Activated T-helper 17 cell treated with anti-CD3 and anti-CD28 coated beads, Interleukin-2, amount 50 U/mL, for 72 hours (primary cell): Measurements from ENCODE around the gene TMEM106C. TPM values are rescaled to one million over a fixed set of nuclear protein-coding genes. Genes with fewer than 3 reads are reported as not detected.
A peak's percentile ranks its signal among the peaks of the same experiment; 100 is the strongest.

Experiments used
- ATAC-seq: fragments of 150-1000 bp; cut with Tn5 transposase; replicated peaks from 2 replicates; pipeline ENCODE4 v1.10.0; 2021; ENCODE audit warnings: mild to moderate bottlenecking, moderate library complexity
- H3K27ac Mint-ChIP-seq: one replicate; pipeline ENCODE4 v1.8.0; 2022; ENCODE audit warnings: mixed read lengths
- H3K27me3 Mint-ChIP-seq: one replicate; pipeline ENCODE4 v1.8.0; 2022; ENCODE audit warnings: mixed read lengths
- H3K36me3 Mint-ChIP-seq: one replicate; pipeline ENCODE4 v1.8.0; 2022; ENCODE audit warnings: low read depth, mild to moderate bottlenecking, mixed read lengths
- H3K4me1 Mint-ChIP-seq: one replicate; pipeline ENCODE4 v1.8.0; 2022; ENCODE audit warnings: mixed read lengths
- H3K4me3 Mint-ChIP-seq: one replicate; pipeline ENCODE4 v1.8.0; 2022; ENCODE audit warnings: mild to moderate bottlenecking, mixed read lengths
- H3K9me3 Mint-ChIP-seq: one replicate; pipeline ENCODE4 v1.8.0; 2022; ENCODE audit warnings: mixed read lengths
- total RNA-seq, 2 donors: library from RNA; stranded (reverse); gene quantifications; one replicate each; pipeline ENCODE4 v1.2.3, GENCODE V29; 2022

The TMEM106C gene
- total RNA-seq, 2 donors from 2014 or later: 184 to 207 TPM

DNA sequence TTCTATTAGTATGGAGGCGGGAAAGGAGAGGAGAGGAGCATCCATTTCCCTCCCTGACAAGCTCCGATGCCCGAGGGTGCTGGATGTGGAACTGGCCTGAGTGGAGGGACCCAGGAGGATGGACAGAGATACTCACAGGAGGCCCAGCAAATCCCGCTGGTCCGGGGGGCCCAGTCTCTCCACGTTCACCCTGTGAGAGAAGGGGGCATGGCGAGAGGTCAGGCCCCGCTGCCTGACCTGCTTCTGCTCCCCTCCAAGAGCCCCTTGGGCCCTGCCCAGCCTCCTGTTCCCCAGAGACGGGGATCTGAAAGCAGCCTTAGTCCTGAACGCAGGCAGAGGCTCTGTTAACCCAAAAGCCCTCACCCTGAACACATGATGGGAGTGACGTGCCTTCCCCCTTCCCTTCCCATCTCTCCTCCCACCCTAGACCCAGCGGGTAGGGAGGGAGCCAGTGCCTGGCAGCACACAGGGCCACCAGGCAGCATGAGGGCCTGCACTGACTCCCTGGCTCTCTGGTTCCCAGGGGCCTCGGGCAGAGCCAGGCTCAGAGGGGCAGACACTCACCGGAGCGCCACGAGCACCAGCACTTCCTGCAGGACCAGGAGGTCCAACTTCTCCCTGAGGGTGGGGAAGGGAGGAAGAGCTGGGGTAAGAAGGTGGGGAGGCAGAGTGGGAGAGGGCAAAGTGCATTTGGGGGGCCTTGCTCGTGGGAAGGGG lies 17.5 kb downstream of the TMEM106C start:
- peaks cover 5% of the 10 kb centered on the region for H3K4me1 Mint-ChIP-seq
- no peaks in the 10 kb centered on the region for H3K36me3 Mint-ChIP-seq
- H3K27ac Mint-ChIP-seq: no peak overlapping the region
- peaks cover 3% of the 10 kb centered on the region for H3K27me3 Mint-ChIP-seq
- no peaks in the 10 kb centered on the region for H3K9me3 Mint-ChIP-seq
- no peak for ATAC-seq
- H3K4me3 Mint-ChIP-seq: no peak overlapping the region

DNA sequence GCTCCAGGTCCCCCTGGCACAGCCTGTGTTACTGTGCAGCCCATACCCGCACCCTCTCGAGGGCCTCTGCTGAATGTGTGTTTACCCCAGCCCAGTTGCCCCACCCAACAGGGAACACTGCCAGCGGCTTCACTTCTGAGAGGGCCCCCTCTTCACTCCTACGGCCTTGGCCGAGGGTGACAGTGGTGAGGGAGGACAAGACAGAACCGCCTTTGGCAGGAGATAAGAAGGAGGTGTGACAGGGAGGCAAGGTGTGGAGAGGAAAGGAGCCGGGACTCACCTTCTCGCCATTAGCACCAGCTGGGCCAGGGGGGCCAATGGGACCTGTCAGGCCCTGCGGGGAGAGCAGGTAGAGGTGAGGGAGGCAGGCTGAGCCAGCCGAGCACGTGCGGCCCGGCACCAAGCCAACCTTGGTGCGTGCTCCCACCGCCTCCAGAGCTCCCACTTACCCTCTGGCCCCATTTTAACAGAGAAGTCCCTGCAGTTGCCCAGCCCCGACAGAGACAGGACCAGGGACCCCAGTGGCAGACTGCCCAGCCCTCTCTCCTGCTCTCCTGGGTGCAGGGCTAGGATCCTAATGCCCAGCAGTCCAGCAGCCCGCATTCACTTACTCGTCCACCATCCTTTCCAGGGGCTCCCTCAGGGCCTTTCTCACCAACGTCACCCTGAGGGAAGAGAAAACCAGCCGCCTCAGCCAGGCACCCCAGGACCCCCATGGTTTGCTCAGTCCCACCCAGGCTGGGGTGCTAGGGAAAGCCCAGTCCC lies 18.3 kb downstream of the TMEM106C start:
- ATAC-seq: no peak
- H3K27me3 Mint-ChIP-seq: peaks cover 3% of the 10 kb centered on the region
- no peaks in the 10 kb centered on the region for H3K36me3 Mint-ChIP-seq
- H3K4me1 Mint-ChIP-seq: peaks cover 5% of the 10 kb centered on the region
- no peak overlapping the region for H3K4me3 Mint-ChIP-seq
- H3K27ac Mint-ChIP-seq: no peak overlapping the region
- H3K9me3 Mint-ChIP-seq: no peaks in the 10 kb centered on the region

DNA sequence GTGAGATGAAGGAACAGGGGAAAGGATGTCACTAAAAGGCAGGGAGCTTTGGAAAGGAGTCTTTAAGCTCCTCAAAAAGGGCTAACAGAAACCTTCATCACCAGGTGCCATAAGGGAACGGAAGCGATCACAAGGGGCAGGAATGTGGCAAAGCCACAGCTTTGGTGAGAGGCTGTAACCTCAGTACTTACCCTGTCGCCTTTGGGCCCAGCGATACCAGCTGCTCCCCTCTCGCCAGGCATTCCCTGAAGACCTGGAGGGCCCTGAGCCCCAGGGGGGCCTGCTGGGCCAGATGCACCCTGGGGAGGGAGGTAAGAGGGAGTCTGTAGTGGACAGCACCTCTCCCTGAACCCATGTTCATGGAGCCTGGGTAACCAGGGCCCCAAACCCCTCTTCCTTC lies 18.9 kb downstream of the TMEM106C start:
- no peak overlapping the region for H3K27ac Mint-ChIP-seq
- peaks cover 5% of the 10 kb centered on the region for H3K4me1 Mint-ChIP-seq
- H3K27me3 Mint-ChIP-seq: peaks cover 3% of the 10 kb centered on the region
- no peak for ATAC-seq
- no peaks in the 10 kb centered on the region for H3K9me3 Mint-ChIP-seq
- no peaks in the 10 kb centered on the region for H3K36me3 Mint-ChIP-seq
- no peak overlapping the region for H3K4me3 Mint-ChIP-seq

DNA sequence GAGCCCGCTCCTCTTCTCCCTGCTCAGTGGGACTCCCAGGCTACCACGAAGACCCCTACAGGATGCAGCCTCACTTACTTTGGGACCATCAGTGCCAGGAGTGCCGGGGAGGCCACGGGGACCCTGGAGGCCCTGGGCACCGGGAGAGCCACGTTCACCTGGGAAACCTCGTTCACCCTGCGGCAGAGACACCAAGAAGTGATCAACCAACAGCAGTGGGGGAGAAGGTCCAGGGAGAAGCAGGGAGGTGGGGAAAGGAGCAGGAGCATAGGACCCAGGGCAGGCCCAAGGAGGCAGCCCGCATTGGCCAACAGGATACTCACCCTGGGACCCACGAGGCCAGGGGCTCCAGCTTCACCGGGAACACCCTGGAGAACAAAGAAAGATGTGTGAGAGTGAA lies 19.4 kb downstream of the TMEM106C start:
- H3K9me3 Mint-ChIP-seq: no peaks in the 10 kb centered on the region
- H3K4me3 Mint-ChIP-seq: no peak overlapping the region
- no peak for ATAC-seq
- peaks cover 3% of the 10 kb centered on the region for H3K27me3 Mint-ChIP-seq
- H3K27ac Mint-ChIP-seq: no peak overlapping the region
- no peaks in the 10 kb centered on the region for H3K36me3 Mint-ChIP-seq
- peaks cover 5% of the 10 kb centered on the region for H3K4me1 Mint-ChIP-seq

DNA sequence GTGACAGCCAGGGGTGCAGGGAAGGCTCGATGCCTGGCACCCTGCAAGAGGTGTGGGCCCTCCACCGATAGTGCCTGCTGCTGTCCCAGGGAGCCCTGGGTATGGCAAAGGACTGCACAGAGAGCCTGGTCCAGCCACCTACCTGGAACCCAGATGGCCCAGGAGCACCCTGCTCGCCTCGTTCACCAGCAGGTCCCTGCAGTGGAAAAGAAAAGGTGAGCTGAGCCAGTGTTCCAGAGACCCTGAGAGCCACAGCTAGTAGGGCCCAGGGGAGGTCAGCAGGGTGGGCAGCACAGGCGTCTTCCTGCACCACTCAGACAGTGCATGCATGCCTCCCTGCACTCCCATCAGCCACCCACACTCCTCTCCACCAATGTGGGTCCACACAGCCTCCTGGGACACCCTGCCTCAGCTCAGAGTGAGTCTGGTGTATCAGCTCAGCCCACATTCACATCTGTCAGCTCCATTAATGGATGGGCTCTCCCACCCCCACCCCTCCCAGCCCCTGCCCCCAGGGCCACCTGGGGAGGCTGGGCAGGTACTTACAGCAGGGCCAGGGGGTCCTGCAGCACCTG lies 20.2 kb downstream of the TMEM106C start:
- H3K4me1 Mint-ChIP-seq: peaks cover 5% of the 10 kb centered on the region
- peaks cover 3% of the 10 kb centered on the region for H3K27me3 Mint-ChIP-seq
- ATAC-seq: no peak
- no peak overlapping the region for H3K4me3 Mint-ChIP-seq
- no peak overlapping the region for H3K27ac Mint-ChIP-seq
- no peaks in the 10 kb centered on the region for H3K9me3 Mint-ChIP-seq
- H3K36me3 Mint-ChIP-seq: no peaks in the 10 kb centered on the region

DNA sequence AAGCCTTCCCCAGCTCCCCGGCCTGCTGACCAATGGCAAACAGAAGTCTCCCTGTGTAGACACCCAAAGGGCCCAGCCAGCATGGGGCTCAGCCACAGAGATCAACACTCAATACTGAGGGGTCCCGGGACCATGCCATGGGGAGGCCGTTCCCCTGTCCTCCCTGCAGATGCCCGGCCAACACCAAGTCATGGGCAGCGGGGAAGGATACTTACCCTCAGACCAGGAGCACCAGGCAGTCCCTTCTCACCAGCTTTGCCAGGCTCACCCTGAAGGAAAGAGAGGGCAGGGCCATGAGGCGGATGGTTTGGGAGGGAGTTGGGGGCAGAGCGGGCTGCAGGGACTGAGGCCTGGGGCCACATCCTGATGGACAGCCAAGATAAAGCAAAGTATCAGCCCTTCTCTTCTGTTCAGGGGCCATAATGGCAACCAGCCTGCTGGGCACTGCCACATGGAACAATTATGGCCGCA lies 21.0 kb downstream of the TMEM106C start:
- H3K27ac Mint-ChIP-seq: no peak overlapping the region
- H3K9me3 Mint-ChIP-seq: no peaks in the 10 kb centered on the region
- no peaks in the 10 kb centered on the region for H3K4me1 Mint-ChIP-seq
- peaks cover 3% of the 10 kb centered on the region for H3K27me3 Mint-ChIP-seq
- H3K36me3 Mint-ChIP-seq: no peaks in the 10 kb centered on the region
- no peak for ATAC-seq
- H3K4me3 Mint-ChIP-seq: no peak overlapping the region

DNA sequence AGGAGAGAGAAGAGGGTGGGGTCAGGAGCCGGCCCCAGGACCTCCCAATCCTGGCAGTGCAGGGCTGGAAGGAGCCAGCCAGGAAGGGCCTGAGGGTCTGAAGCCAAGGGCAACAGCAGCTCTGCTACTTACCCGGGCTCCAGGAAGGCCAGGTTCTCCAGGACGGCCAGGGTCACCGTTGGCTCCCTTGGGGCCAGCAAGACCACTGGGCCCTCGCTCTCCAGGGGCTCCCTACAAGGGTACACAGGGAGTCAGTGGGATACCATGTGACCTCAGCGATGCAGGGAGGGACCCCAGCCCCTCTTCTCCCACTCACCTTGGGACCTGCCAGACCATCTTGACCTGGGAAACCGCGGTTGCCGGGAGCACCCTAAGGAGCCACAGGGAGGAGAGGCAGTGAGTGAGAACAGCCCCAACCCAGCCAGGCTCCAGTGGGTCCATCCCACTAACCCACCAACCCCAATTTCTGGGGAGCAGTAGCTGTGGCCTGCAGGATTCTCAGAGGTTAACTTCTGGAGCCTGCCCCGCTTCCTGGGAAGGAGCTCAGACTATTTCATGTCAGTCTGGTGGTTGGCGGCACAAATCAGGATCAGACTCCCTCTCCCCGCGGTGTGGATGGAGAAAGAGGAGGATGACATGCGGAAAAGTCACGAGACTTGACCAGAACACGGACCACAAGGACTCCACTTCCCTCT lies 22.3 kb downstream of the TMEM106C start:
- peaks cover 9% of the 10 kb centered on the region for H3K4me1 Mint-ChIP-seq
- no peaks in the 10 kb centered on the region for H3K36me3 Mint-ChIP-seq
- H3K9me3 Mint-ChIP-seq: no peaks in the 10 kb centered on the region
- no peak overlapping the region for H3K4me3 Mint-ChIP-seq
- no peak for ATAC-seq
- H3K27ac Mint-ChIP-seq: no peak overlapping the region
- H3K27me3 Mint-ChIP-seq: peaks cover under 1% of the 10 kb centered on the region

DNA sequence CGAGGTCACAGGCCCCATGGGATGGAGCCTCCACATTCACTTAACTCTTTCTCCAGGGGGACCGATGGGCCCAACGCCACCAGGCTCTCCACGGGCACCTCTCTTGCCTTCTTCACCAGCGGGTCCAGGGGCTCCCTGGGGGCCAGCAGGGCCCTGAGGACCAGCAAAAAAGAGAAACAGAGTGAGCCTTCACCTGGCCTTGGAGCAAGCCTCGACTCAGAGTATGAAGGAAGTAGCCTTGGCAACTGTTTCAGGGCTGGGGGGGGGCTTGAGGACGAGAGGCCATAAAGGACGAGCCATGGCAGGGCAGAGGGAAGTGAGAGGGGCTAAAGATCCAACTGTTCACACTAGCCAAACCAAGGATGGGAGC lies 22.9 kb downstream of the TMEM106C start:
- no peaks in the 10 kb centered on the region for H3K27me3 Mint-ChIP-seq
- H3K4me3 Mint-ChIP-seq: no peak overlapping the region
- ATAC-seq: no peak
- H3K36me3 Mint-ChIP-seq: no peaks in the 10 kb centered on the region
- H3K27ac Mint-ChIP-seq: no peak overlapping the region
- no peaks in the 10 kb centered on the region for H3K9me3 Mint-ChIP-seq
- peaks cover 9% of the 10 kb centered on the region for H3K4me1 Mint-ChIP-seq

DNA sequence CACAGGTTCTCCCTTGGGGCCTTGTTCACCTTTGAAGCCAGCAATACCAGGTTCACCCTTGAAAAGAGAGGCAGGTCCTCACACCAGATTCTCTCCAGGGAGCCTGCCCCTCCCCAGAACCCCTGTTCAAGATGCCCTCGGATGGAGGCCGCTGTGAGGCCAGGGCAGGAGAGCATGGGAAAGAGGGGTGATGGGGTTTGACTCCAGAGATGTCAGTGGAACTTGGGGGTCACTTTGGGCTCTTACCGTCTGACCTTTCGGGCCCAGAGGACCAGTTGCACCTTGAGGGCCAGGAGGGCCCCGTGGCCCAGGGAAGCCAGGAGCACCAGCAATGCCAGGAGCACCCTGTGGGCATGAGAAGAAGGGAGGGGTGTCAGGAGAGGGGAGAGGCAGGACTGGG lies 23.4 kb downstream of the TMEM106C start:
- no peak overlapping the region for H3K27ac Mint-ChIP-seq
- no peaks in the 10 kb centered on the region for H3K36me3 Mint-ChIP-seq
- no peak overlapping the region for H3K4me3 Mint-ChIP-seq
- H3K9me3 Mint-ChIP-seq: no peaks in the 10 kb centered on the region
- no peak for ATAC-seq
- no peaks in the 10 kb centered on the region for H3K27me3 Mint-ChIP-seq
- H3K4me1 Mint-ChIP-seq: peaks cover 9% of the 10 kb centered on the region

DNA sequence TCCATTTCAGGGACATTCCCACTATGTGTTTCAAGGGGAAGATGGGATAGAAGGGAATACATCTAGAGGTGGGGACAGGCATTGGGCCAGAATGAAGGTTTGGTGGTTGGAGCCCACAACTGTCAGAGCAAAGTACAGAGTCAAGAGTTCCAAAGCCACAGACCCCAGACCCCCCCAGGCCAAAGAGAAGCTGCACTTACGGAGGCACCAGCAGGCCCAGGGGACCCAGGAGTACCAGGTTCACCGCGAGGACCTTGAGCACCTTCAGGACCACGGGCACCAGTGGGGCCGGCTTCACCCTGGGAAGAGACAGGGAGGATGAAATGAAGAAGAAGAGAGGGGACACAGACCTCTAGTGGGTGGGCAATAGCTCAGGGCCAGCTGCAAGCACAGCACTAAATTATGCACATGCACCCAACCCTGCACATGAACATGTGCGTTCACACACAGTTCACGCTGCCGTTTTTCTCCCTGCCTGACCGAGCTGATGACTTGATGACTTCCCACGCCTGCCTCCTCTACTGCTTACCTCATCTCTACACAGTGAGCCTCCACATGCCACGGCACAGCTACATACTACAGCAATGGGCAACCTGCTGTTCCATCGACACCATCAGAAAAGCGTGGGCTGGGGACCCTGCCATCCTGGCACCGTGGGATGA lies 24.1 kb downstream of the TMEM106C start:
- Mint-ChIP-seq H3K27ac (no peak overlapping the region), H3K9me3 (no peaks in the 10 kb centered on the region), H3K4me1 (peaks cover 9% of the 10 kb centered on the region), H3K36me3 (no peaks in the 10 kb centered on the region), H3K27me3 (no peaks in the 10 kb centered on the region), H3K4me3 (no peak overlapping the region)
- no peak for ATAC-seq

DNA sequence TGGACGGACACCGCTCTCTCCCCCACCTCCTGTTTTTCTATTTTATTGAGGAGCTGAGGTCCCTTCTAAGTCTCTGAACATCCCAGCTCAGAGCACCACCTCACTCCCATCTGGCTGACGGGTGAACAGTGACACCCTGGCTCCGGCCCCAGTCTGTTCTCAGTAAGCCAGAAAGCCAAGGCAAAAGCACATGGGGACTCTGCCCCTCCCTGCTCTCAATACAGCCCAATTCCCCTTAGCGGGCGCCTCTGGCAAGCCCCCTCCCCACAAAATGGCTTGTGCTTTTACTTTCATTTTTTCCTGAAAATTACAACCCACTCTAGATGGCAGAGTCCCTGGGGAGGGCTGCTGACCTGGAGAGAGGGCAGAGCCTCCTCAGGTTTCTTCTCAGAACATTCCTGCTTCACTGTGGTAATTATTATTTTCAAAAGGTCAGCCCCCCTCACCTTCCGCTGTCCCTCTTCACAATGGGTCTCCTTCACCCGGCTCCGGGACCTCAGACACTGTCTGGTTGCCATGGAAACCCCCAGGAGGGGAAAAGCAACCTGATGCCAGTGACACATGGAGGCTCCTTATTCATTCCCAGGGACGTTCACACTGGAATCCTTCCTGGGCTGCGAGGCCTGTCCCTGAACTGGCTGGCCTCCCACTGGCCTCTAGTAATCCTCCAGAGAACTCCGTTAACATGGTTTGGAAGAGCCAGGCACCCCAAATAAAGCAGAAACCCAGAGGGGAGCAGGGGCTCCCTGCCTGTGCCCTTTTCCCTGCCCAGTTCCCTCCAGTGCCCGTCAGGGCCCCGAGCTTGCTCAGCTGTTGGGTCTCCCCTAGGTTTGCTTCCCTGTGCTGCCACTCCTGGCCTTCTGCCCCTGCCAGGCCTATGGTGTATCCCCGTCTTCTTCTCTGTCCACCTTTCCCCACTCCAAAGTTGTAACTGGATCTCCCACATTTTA lies 25.0 kb downstream of the TMEM106C start:
- Mint-ChIP-seq H3K4me1 (peaks cover 9% of the 10 kb centered on the region), H3K9me3 (no peaks in the 10 kb centered on the region), H3K4me3 (no peak overlapping the region), H3K27me3 (no peaks in the 10 kb centered on the region), H3K36me3 (no peaks in the 10 kb centered on the region), H3K27ac (no peak overlapping the region)
- no peak for ATAC-seq

DNA sequence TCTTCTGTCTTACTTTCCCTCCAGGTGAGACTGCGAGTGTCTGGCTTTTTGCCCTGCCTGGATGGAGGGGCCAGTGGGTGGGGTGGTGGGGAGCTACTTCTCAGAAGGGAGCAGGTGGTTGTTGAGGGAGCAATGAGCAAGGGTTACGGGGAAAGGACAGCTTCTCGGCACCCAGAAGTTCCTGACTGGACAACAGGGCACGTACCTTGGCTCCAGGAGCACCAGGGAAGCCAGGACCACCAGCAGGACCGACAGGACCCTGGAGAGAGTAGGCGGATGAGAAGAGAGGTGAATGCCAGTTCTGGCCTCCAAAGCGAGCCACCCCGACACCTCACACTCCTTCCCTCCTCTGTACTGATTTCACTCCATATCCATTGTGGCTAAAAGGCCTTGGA lies 25.6 kb downstream of the TMEM106C start:
- no peak overlapping the region for H3K27ac Mint-ChIP-seq
- ATAC-seq: no peak
- H3K9me3 Mint-ChIP-seq: no peaks in the 10 kb centered on the region
- no peaks in the 10 kb centered on the region for H3K36me3 Mint-ChIP-seq
- peaks cover 9% of the 10 kb centered on the region for H3K4me1 Mint-ChIP-seq
- H3K4me3 Mint-ChIP-seq: no peak overlapping the region
- no peaks in the 10 kb centered on the region for H3K27me3 Mint-ChIP-seq

DNA sequence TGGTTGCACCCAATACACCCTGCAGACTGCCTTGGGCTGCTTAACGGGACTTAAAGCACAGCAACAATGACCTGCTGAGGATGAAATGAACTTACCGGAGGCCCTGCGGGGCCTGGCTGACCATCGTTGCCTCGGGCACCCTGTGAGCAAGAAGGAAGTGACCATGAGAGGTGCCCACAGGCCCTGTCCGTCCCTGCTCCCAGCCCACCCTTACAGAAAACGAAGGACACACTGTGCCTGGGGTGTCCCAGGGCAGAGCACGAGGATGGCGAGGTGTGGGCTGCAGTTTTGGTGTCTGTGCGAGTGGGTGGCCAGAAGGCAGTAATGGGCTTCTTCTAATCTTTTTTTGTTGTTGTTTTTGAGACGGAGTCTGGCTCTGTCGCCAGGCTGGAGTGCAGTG lies 26.3 kb downstream of the TMEM106C start:
- no peaks in the 10 kb centered on the region for H3K9me3 Mint-ChIP-seq
- peak overlapping the region; percentile 52 for H3K4me3 Mint-ChIP-seq
- H3K27ac Mint-ChIP-seq: peak overlapping the region; percentile 61
- no peak for ATAC-seq
- H3K4me1 Mint-ChIP-seq: peaks cover 9% of the 10 kb centered on the region
- H3K36me3 Mint-ChIP-seq: no peaks in the 10 kb centered on the region
- peaks cover 4% of the 10 kb centered on the region for H3K27me3 Mint-ChIP-seq
